Stimulated activated CD4-positive, alpha-beta T cell treated with anti-CD3 and anti-CD28 coated beads, Interleukin-12 subunit alpha, Interleukin-12 subunit beta, amount 100 ng/mL, for 48 hours (primary cell): Measurements from ENCODE around the gene PCDH7.

Experiments
- DNase-seq, 3 donors: peaks; one replicate each; pipeline ENCODE4 v3.0.0-alpha.2; 2020; ENCODE audit warnings: low read depth in 2 of 3, low spot score in 1 of 3

The PCDH7 gene, protein sequence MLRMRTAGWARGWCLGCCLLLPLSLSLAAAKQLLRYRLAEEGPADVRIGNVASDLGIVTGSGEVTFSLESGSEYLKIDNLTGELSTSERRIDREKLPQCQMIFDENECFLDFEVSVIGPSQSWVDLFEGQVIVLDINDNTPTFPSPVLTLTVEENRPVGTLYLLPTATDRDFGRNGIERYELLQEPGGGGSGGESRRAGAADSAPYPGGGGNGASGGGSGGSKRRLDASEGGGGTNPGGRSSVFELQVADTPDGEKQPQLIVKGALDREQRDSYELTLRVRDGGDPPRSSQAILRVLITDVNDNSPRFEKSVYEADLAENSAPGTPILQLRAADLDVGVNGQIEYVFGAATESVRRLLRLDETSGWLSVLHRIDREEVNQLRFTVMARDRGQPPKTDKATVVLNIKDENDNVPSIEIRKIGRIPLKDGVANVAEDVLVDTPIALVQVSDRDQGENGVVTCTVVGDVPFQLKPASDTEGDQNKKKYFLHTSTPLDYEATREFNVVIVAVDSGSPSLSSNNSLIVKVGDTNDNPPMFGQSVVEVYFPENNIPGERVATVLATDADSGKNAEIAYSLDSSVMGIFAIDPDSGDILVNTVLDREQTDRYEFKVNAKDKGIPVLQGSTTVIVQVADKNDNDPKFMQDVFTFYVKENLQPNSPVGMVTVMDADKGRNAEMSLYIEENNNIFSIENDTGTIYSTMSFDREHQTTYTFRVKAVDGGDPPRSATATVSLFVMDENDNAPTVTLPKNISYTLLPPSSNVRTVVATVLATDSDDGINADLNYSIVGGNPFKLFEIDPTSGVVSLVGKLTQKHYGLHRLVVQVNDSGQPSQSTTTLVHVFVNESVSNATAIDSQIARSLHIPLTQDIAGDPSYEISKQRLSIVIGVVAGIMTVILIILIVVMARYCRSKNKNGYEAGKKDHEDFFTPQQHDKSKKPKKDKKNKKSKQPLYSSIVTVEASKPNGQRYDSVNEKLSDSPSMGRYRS (N-terminal part only)

DNA sequence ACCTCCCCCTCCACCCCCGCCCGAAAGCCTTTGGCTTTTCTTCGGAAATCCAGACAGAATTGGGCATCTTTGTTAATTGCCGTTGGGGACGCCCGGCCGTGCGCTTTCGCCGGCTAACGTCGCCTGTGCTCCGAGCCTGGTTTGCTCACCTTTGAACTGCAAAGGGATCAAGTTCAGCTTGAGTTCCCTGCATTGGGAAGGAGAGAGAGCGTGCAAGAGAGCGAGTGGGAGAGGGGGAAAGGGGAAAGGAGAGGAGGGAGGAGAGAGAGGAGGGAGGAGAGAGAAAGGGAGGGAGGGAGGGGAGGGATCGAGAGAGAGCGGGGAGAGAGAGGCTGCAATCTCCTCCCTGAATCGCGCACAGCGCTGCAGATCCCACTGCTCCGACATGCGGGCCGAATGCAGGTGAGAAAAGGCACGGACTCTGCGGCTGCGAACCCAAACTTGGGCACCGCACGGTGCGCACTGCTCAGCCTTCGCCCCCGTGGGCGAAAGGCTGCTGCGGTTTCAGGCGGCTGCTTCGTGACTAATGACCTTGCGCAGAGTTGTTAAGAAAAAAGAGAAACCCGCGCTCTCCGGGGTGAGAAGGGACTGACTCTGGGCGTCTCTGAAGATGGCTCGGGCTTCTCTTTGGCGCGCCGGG is at the start of gene PCDH7:
Gene PCDH7, plus strand, starts transcription at position 349 of the 640 bp plus-strand sequence. CDS start 1,054 bp downstream, outside the sequence.
- DNase-seq, result no peak

DNA sequence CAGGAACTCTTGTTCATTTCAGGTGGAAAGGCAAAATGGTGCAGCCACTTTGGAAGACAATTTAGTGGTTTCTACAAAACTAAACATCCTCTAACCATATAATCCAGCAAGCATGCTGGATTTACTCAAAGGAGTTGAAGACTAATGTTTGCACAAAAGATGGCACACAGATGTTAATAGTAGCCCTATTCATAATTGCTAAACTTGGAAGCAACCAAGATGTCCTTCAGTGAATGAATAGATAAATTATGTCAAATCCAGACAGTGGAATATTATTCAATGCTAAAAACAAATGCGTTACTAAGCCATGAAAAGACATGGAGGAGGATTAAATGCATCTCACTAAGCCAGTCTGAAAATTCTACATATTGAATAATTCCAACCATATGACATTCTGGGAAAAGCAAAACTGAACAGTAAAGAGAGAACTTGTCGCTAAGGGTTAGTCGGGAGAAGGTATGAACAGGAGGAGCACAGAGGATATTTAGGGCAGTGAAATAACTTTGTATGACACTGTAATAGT is 48.2 kb upstream of the PCDH7 start:
- DNase-seq, result no peak

DNA sequence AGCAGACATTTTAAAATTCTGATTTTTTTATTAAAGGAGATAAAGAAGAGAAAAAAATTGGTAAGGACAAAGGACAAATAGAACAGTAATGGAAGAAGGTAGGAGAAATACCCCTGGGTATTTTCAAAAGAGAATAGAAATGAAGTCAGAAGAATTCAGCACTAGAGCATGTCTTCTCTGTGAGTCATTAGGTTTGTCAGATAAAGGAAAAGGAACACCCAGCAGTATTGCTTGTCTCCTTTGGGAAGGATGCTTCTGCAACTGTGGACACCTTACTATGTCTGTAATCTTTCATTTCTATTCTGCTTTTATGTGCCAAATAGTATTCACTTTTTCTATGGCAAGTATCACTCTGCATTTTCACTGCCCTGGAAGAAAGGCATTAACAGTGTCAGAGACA is 24.0 kb upstream of the PCDH7 start:
- DNase-seq, result no peak

DNA sequence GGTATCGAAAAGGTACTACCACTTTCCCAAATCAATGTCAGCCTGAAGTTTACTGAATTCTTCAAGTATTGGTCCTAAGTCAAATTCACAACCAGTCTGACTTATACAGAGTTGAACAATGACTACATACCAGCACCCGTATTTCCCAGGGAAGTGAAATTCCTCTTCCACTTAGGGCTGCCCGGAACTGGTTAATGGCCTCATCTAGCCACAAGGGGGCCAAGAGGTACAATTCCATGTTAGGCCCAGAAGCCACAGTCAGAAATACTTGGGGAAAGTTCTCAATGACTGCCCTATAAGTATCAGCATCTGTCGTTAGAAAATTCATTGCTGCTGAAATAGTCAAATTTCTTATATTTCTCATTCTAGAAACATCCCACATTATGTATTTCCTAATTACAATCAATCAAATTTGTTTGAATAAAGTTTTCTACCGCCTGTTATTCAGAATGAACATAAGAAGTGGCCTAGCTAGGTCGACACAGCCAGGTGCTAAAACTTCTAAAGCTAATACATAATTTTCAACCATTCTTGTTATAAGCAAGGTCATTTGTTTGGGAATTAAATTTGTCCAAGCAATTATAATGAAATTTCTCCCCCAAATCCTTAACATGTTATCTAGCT is 5.6 kb upstream of the PCDH7 start:
- DNase-seq, result no peak

DNA sequence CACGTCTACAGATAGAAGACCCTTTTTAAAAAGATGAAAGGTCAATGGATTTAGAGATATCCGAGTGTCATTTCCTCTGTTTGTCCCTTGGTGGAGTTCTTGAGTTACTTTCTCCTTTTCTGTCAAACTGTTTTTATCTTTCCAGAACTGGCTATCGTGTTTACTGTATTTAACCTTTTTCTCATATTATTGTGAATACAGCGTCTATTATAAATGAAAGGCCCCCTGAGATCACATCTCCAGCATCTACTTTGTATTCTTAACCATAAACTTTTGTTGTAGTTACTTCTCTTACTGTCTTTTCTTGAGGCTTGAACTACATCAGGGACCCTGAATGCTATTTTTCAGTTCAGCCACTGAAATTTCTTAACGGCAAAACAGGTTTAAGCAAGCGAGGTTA is 4.0 kb upstream of the PCDH7 start:
- no peak for DNase-seq

DNA sequence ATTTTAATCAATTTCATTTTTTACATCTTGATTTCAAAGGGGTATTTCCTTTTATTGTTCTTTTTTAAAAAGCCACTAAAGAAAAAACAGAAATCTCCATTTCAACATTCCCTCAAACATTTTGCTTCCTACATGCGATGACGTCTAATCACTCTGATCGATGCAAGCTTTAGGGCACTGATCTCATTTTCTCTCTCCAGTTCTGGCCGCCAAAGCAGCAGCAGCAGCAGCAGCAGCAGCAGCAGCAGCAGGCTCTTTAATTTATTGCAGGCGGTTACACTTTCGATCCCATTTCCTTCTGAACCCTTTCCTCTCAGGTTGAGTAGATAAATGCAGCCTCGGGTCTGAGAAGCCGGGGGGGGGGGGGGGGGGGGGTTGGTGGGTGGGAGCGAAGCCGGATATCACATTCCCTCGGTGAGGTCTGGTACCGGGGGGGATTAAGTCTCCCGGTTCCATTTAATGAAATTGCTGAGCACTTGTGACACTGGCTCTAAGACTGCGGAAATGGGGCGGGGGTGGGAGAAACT is 3.4 kb upstream of the PCDH7 start:
- no peak for DNase-seq

DNA sequence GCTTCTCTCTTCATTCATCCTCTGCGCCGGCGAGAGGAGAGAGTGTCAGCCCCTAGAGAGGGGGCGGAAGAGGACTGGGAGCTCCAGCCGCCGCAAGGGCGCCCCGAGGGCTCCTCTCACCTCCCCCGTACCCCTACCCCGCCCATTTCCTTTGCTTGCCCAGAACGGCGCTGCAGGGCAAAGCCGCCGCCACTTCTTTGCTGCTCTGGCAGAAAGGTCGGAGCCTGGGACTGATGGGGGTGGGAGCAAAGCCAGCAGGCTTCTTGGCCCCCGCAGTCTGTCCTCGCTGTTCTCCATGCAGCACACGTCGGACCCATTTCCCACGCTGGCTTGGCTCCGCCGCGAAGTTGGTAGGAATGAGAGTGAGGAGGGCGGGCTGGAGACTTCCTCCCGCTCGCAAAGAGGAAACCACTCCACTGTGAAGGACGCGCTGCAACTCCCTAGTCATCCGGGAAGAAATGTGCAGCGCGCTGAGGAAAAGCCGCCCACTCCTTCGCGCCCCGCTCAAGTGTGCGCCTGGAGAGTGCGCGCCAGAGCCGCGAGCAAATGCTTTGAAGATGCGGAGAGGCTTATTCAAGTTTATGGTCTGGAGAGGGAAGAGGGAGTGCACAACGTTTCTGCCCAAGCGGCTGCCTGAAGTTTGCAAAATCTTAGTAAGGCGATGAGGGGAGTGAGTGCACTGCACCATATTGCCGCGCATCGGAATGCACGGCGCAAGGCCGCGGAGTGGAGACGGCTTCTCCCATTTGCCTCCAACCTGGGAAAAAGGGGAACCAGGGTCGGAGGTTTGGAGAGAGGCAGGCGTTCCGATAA is 2.8 kb upstream of the PCDH7 start:
- DNase-seq, result no peak

DNA sequence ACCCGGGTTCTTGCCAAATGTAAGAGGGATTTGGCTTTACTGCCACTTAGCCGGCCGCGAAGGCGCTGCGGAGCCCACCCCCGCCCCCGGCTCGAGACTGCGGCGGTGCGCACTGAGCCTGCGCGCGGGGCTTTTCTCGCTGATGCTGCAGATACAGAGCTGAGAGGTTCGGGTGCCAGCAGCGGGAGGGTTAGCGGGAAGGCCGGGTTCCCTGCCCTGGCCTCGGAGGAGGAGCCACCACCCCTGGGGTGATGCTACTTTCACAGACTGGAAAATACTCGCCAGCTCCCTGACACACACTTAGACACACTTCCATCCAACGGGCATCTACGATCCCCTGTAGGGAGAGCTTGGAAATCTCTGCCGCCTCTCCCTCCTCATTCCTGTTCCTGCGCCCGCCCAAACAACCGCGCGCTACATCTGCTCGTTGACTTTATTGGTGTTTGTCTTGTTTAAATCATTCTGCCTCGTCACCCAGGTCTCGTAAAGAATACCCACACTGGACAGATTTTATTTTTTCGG is 2.1 kb upstream of the PCDH7 start:
- no peak for DNase-seq

DNA sequence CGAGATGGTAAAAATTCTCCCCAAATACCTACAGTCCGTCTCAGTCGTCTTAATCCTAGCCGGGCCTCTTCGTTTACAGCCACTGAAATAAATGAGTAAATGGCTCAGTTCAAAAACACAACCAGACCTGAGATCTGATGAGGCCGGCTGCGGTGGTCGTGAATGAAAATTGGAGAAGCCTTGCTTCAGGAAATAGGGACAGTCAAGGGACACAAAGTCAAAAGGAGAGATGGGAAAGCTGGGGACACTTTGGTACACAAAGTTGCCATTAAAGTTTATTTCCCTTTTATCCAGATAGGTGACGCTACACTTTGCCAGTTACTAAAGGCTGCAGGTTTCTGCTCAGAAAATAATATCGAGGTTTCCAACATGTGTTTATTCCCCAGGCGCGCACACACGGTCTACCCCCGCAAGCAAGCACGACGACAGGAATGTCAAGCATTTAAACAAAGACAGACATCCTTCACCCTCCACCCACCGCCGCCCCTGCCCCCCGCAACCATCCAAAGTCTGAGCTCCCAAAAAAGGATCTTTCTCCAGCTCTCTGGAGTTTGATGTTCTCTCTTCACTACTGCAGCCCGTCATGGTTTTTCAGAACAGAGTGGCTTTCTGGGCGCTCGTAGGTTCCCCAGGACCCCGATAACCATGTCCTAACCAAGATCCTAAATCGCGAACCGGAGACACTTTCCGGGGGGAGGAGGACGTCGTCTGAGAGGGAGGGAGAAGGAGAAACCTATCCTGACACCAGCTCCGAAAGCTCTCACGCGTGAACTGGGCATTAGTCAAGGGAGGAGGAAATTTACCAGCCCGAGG is 1.3 kb upstream of the PCDH7 start:
- no peak for DNase-seq

DNA sequence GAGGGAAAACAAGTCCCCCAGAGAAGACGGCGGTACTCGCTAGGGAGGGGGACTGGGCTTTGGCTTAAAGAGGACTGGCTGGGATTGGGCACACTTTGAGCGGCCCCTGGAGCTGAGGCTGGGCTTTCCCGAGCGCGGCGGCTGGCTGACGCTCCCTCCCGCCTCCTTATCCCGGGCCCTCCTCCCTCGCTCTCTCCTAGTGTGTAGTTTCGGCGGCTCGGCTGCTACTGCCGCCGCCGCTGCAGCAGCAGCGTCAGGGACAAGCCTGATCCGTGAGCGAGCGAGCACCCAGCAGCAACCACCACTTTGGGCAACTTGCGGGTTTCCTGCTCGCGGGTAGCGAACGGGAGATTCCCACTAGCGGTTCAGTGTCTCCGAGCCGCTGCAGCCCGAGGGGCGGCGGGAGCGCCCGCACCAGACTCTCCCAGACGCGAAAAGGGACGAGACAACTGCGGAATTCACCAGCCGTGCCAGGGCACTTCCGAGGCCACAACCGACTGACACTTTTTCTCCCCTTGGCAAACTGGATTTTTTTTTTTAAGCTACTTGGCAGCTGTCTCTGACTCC is 632 bp upstream of the PCDH7 start:
- DNase-seq, result no peak

DNA sequence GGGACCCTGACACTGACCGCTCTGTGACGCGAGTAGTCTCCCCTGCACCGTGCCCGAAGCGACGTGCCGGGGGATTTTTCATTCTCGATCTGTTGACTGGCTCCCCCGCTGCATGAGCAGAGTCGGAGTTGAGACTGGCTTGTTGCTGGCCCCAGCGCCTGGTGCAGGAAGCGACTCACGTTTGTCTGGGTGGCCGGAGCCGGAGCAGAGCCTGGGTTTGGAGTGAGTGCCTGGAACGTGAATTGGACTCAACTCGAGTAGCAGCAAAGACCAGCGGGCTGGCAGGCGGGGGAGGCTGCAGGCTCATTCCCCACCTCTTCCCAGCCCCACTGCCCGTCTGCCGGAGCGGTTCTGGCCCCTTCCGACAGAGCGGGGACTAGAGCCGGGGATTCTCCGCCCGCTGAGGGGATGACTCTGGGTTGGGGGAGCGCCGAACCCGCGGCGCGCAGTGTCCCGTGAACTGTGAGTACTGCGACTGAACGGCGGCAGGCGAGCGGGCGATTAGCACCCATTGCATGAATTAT is 554 bp downstream of the PCDH7 start:
- DNase-seq, result no peak

DNA sequence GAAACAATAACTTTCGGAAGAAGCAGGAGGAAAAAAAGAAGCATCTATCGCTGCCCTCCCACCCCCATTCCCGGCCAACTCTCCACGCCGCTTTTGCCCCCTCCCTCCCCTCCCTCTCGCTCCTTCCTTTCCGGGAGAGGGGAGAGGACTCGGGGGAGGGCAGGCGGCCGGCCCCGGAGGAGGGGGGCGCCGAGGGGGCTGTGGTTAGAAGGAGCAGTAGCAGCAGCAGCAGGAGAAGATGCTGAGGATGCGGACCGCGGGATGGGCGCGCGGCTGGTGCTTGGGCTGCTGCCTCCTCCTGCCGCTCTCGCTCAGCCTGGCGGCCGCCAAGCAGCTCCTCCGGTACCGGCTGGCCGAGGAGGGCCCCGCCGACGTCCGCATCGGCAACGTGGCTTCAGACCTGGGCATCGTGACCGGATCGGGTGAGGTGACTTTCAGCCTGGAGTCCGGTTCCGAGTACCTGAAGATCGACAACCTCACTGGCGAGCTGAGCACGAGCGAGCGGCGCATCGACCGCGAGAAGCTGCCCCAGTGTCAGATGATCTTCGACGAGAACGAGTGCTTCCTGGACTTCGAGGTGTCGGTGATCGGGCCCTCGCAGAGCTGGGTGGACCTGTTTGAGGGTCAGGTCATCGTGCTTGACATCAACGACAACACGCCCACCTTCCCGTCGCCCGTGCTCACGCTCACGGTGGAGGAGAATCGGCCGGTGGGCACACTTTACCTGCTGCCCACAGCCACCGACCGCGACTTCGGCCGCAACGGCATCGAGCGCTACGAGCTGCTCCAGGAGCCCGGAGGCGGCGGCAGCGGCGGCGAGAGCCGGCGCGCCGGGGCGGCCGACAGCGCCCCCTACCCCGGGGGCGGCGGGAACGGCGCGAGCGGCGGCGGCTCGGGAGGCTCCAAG is 1.3 kb downstream of the PCDH7 start:
- no peak for DNase-seq

DNA sequence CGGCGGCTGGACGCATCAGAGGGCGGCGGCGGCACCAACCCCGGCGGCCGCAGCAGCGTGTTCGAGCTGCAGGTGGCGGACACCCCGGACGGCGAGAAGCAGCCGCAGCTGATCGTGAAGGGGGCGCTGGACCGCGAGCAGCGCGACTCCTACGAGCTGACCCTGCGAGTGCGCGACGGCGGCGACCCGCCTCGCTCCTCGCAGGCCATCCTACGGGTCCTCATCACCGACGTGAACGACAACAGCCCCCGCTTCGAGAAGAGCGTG is 1.9 kb downstream of the PCDH7 start:
- no peak for DNase-seq

DNA sequence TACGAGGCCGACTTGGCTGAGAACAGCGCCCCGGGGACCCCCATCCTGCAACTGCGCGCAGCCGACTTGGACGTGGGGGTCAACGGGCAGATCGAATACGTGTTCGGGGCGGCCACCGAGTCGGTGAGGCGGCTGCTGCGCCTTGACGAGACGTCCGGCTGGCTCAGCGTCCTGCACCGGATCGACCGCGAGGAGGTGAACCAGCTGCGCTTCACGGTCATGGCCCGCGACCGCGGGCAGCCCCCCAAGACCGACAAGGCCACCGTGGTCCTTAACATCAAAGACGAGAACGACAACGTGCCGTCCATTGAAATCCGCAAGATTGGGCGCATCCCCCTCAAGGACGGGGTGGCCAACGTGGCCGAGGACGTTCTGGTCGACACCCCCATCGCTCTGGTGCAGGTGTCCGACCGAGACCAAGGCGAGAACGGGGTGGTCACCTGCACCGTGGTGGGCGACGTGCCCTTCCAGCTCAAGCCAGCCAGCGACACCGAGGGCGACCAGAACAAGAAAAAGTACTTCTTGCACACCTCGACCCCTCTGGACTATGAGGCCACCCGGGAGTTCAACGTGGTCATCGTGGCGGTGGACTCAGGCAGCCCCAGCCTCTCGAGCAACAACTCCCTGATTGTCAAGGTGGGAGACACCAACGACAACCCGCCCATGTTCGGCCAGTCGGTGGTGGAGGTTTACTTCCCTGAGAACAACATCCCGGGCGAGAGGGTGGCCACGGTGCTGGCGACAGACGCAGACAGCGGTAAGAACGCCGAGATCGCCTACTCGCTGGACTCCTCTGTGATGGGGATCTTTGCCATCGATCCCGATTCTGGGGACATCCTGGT is 2.4 kb downstream of the PCDH7 start:
- DNase-seq, result no peak

DNA sequence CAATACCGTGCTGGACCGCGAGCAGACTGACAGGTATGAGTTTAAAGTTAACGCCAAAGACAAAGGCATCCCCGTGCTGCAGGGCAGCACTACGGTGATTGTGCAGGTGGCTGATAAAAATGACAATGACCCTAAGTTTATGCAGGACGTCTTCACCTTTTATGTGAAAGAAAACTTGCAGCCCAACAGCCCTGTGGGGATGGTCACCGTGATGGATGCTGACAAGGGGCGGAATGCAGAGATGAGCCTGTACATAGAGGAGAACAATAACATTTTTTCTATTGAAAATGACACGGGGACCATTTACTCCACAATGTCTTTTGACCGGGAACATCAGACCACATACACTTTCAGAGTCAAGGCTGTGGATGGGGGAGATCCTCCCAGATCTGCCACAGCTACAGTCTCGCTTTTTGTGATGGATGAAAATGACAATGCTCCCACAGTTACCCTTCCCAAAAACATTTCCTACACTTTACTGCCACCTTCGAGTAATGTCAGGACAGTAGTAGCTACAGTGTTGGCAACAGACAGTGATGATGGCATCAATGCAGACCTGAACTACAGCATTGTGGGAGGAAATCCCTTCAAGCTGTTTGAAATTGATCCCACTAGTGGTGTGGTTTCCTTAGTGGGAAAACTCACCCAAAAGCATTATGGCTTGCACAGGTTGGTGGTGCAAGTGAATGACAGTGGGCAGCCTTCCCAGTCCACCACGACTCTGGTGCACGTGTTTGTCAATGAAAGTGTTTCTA is 3.2 kb downstream of the PCDH7 start:
- DNase-seq, result no peak

DNA sequence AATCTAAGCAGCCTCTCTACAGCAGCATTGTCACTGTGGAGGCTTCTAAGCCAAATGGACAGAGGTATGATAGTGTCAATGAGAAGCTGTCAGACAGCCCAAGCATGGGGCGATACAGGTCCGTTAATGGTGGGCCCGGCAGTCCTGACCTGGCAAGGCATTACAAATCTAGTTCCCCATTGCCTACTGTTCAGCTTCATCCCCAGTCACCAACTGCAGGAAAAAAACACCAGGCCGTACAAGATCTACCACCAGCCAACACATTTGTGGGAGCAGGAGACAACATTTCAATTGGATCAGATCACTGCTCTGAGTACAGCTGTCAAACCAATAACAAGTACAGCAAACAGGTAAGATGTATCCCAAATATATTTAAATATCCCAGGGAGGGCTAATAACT is 4.1 kb downstream of the PCDH7 start:
- no peak for DNase-seq
